HepG2 (cell line): ENCODE measurements around the gene TM9SF3. TPM values are rescaled to one million over a fixed set of nuclear protein-coding genes. Genes with fewer than 3 reads are reported as not detected.

Source experiments
- ADNP ChIP-seq: sonication (generic); formaldehyde crosslinking; IDR thresholded peaks from 2 replicates; pipeline ENCODE4 v1.4.0; 2020; ENCODE audit warnings: missing genetic modification reagents
- EP300 ChIP-seq, 3 experiments: sonication (generic) in 1 of 3; formaldehyde crosslinking in 1 of 3; IDR thresholded peaks; 2 replicates each; pipeline versions ENCODE4 v1.5.1 to v1.6.1; 2011 to 2020; ENCODE audit warnings: low read depth in 2 of 3, low read length in 2 of 3, borderline replicate concordance in 1 of 3, improper control_type of control experiment in 1 of 3, mild to moderate bottlenecking in 1 of 3, missing genetic modification reagents in 1 of 3, moderate library complexity in 1 of 3
- HOXA5 ChIP-seq: sonication (generic); formaldehyde crosslinking; IDR thresholded peaks from 2 replicates; pipeline ENCODE4 v1.4.0; 2020; ENCODE audit warnings: missing genetic modification reagents
- HOXA7 ChIP-seq: sonication (generic); formaldehyde crosslinking; IDR thresholded peaks from 2 replicates; pipeline ENCODE4 v1.8.1; 2022; ENCODE audit warnings: mild to moderate bottlenecking, missing genetic modification reagents, moderate library complexity
- SALL1 ChIP-seq: sonication (generic); formaldehyde crosslinking; IDR thresholded peaks from 2 replicates; pipeline ENCODE4 v1.8.0; 2022; ENCODE audit warnings: mild to moderate bottlenecking, missing genetic modification reagents
- SMC3 ChIP-seq: IDR thresholded peaks from 2 replicates; pipeline ENCODE4 v1.6.1; 2011; ENCODE audit warnings: low read length, improper control_type of control experiment
- SP1 ChIP-seq, 2 experiments: fragments of 450-650 bp in 1 of 2; sonication (generic) in 1 of 2; formaldehyde crosslinking in 1 of 2; IDR thresholded peaks; 2 replicates each; pipeline versions ENCODE4 v1.4.0 to v1.6.1; 2016 to 2020; ENCODE audit warnings: missing genetic modification reagents in 1 of 2
- ZNF282 ChIP-seq: fragments of 450-650 bp; IDR thresholded peaks from 2 replicates; pipeline ENCODE4 v1.6.1; 2018; ENCODE audit not compliant: partially characterized antibody
- ZNF703 ChIP-seq: sonication (generic); formaldehyde crosslinking; IDR thresholded peaks from 2 replicates; pipeline ENCODE4 v1.5.1; 2020; ENCODE audit warnings: missing genetic modification reagents, mild to moderate bottlenecking, moderate library complexity, borderline replicate concordance
- ZNF746 ChIP-seq: sonication (generic); formaldehyde crosslinking; IDR thresholded peaks from 2 replicates; pipeline ENCODE4 v1.8.0; 2022; ENCODE audit warnings: mild to moderate bottlenecking, missing genetic modification reagents
- ZNF747 ChIP-seq: sonication (generic); formaldehyde crosslinking; IDR thresholded peaks from 2 replicates; pipeline ENCODE4 v1.8.1; 2023; ENCODE audit warnings: missing genetic modification reagents, mild to moderate bottlenecking, borderline replicate concordance
- polyA plus RNA-seq, 8 experiments: library from polyadenylated mRNA; depleted of rRNA in 3 of 8; stranded (reverse) in 7 of 8; unstranded in 1 of 8; fragments of >200 nt; fragmentation: Illumina TruSeq in 4 of 8; extraction: Trizol in 4 of 8; gene quantifications; 2 replicates each; pipeline versions ENCODE4 v1.2.1 to v1.2.3, GENCODE V29; 2011 to 2016; ENCODE audit warnings: low read depth in 4 of 8, missing spikeins in 1 of 8, mixed read lengths in 1 of 8; ENCODE audit not compliant: insufficient read depth in 1 of 8
- total RNA-seq, 5 experiments: library from RNA; depleted of rRNA; stranded (reverse); fragments of >200 nt; fragmentation: Illumina TruSeq; extraction: Trizol; gene quantifications; 2 replicates each; pipeline ENCODE4 v1.2.3, GENCODE V29; 2016; ENCODE audit warnings: low read depth in 1 of 5
- TF ChIP-seq, protein P1 (sequence below): sonication (generic); formaldehyde crosslinking; IDR thresholded peaks from 2 replicates; pipeline ENCODE4 v1.4.0; 2020; ENCODE audit warnings: missing genetic modification reagents
- TF ChIP-seq, protein P2 (sequence below): IDR thresholded peaks from 2 replicates; pipeline ENCODE4 v1.6.1; 2016; ENCODE audit warnings: low read depth, missing genetic modification reagents, missing compliant biosample characterization
- TF ChIP-seq, protein P3 (sequence below): IDR thresholded peaks from 2 replicates; pipeline ENCODE4 v1.4.0; 2020; ENCODE audit warnings: mild to moderate bottlenecking, missing genetic modification reagents
- TF ChIP-seq, protein P4 (sequence below): sonication (generic); formaldehyde crosslinking; IDR thresholded peaks from 2 replicates; pipeline ENCODE4 v1.4.0; 2020; ENCODE audit warnings: missing genetic modification reagents

TM9SF3 gene
- total and polyA plus RNA-seq, 2 of the 13 experiments (the other 11 are each of a cell fraction or from before 2014, with no cell fraction given): 43.8 to 120 TPM

DNA sequence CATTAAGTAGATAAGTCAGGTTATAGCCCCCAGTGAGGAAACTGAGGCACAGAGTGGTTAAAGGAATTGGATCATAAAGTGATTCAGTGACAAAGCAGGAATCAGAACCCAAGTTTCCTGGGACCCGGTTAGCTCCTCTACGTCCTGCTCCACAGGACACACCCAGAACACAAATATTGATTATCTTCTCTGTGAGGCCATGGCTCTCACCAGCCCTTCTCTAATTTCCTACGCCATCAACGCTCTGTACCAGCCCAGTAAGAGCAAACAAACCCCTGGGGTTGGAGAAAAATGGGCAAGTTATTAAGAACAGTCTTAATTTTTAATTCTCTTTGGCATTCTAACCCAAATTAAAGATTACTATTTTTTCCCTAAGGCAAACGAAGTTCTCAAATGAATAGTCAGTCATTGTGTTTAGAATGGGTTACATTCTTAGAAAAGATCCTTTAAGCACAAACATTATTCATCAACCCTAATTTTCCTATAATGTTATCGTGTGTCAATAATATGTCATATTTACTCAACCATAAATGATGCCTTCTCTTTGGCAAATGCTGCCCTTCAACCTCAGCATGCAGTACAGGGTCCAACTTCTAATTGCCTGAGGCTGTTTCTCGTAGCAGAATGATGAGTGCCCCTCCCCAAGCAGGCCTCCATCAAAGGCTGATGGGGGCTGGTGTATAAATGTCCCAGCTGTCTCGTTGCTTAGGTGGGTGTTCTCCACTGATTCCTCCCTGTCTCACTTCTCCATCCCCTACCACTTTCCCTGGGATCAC, 25.4 kb upstream of the TM9SF3 start (continued):
- TF ChIP-seq ZNF703 (CRISPR knock-in tag) (no peak), HOXA5 (CRISPR knock-in tag) (no peak), SMC3 (no peak), EP300 (IDR thresholded peaks at IDR 0.05; ENCODE audit: low read depth in 2 of 2, low read length in 2 of 2) (0 out of 4 replicates have a peak, but pooled peaks of 1 of the 2 experiments have one; percentile 9), EP300 (CRISPR knock-in tag; IDR thresholded peaks at IDR 0.05; ENCODE audit: borderline replicate concordance) (no peak), ADNP (CRISPR knock-in tag) (no peak), SP1 (IDR thresholded peaks at IDR 0.05) (no peak), SP1 (CRISPR knock-in tag; IDR thresholded peaks at IDR 0.05) (no peak), SALL1 (CRISPR knock-in tag) (peak; percentile 60; the same call in 1 of the 2 replicates), HOXA7 (no peak), ZNF747 (CRISPR knock-in tag) (no peak), ZNF282 (no peak), ZNF746 (no peak)
- TF ChIP-seq, protein P1, sequence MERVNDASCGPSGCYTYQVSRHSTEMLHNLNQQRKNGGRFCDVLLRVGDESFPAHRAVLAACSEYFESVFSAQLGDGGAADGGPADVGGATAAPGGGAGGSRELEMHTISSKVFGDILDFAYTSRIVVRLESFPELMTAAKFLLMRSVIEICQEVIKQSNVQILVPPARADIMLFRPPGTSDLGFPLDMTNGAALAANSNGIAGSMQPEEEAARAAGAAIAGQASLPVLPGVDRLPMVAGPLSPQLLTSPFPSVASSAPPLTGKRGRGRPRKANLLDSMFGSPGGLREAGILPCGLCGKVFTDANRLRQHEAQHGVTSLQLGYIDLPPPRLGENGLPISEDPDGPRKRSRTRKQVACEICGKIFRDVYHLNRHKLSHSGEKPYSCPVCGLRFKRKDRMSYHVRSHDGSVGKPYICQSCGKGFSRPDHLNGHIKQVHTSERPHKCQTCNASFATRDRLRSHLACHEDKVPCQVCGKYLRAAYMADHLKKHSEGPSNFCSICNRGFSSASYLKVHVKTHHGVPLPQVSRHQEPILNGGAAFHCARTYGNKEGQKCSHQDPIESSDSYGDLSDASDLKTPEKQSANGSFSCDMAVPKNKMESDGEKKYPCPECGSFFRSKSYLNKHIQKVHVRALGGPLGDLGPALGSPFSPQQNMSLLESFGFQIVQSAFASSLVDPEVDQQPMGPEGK (CRISPR knock-in tag): peak; percentile 34; the same call in 1 of the 2 replicates
- TF ChIP-seq, protein P2, sequence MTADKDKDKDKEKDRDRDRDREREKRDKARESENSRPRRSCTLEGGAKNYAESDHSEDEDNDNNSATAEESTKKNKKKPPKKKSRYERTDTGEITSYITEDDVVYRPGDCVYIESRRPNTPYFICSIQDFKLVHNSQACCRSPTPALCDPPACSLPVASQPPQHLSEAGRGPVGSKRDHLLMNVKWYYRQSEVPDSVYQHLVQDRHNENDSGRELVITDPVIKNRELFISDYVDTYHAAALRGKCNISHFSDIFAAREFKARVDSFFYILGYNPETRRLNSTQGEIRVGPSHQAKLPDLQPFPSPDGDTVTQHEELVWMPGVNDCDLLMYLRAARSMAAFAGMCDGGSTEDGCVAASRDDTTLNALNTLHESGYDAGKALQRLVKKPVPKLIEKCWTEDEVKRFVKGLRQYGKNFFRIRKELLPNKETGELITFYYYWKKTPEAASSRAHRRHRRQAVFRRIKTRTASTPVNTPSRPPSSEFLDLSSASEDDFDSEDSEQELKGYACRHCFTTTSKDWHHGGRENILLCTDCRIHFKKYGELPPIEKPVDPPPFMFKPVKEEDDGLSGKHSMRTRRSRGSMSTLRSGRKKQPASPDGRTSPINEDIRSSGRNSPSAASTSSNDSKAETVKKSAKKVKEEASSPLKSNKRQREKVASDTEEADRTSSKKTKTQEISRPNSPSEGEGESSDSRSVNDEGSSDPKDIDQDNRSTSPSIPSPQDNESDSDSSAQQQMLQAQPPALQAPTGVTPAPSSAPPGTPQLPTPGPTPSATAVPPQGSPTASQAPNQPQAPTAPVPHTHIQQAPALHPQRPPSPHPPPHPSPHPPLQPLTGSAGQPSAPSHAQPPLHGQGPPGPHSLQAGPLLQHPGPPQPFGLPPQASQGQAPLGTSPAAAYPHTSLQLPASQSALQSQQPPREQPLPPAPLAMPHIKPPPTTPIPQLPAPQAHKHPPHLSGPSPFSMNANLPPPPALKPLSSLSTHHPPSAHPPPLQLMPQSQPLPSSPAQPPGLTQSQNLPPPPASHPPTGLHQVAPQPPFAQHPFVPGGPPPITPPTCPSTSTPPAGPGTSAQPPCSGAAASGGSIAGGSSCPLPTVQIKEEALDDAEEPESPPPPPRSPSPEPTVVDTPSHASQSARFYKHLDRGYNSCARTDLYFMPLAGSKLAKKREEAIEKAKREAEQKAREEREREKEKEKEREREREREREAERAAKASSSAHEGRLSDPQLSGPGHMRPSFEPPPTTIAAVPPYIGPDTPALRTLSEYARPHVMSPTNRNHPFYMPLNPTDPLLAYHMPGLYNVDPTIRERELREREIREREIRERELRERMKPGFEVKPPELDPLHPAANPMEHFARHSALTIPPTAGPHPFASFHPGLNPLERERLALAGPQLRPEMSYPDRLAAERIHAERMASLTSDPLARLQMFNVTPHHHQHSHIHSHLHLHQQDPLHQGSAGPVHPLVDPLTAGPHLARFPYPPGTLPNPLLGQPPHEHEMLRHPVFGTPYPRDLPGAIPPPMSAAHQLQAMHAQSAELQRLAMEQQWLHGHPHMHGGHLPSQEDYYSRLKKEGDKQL: no peak
- TF ChIP-seq, protein P3, sequence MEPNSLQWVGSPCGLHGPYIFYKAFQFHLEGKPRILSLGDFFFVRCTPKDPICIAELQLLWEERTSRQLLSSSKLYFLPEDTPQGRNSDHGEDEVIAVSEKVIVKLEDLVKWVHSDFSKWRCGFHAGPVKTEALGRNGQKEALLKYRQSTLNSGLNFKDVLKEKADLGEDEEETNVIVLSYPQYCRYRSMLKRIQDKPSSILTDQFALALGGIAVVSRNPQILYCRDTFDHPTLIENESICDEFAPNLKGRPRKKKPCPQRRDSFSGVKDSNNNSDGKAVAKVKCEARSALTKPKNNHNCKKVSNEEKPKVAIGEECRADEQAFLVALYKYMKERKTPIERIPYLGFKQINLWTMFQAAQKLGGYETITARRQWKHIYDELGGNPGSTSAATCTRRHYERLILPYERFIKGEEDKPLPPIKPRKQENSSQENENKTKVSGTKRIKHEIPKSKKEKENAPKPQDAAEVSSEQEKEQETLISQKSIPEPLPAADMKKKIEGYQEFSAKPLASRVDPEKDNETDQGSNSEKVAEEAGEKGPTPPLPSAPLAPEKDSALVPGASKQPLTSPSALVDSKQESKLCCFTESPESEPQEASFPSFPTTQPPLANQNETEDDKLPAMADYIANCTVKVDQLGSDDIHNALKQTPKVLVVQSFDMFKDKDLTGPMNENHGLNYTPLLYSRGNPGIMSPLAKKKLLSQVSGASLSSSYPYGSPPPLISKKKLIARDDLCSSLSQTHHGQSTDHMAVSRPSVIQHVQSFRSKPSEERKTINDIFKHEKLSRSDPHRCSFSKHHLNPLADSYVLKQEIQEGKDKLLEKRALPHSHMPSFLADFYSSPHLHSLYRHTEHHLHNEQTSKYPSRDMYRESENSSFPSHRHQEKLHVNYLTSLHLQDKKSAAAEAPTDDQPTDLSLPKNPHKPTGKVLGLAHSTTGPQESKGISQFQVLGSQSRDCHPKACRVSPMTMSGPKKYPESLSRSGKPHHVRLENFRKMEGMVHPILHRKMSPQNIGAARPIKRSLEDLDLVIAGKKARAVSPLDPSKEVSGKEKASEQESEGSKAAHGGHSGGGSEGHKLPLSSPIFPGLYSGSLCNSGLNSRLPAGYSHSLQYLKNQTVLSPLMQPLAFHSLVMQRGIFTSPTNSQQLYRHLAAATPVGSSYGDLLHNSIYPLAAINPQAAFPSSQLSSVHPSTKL (CRISPR knock-in tag): no peak
- TF ChIP-seq, protein P4, sequence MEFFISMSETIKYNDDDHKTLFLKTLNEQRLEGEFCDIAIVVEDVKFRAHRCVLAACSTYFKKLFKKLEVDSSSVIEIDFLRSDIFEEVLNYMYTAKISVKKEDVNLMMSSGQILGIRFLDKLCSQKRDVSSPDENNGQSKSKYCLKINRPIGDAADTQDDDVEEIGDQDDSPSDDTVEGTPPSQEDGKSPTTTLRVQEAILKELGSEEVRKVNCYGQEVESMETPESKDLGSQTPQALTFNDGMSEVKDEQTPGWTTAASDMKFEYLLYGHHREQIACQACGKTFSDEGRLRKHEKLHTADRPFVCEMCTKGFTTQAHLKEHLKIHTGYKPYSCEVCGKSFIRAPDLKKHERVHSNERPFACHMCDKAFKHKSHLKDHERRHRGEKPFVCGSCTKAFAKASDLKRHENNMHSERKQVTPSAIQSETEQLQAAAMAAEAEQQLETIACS: no peak
